ENCODE results near the gene RFT1.

The RFT1 gene

GRCh38 chr3:53157974-53158580, 27.8 kb upstream of the RFT1 start:
- peak overlapping the region; percentile 40 for H3K4me3 ChIP-seq (ENCODE audit: low read length)
- peaks cover 49% of the 10 kb centered on the region for H3K4me1 ChIP-seq (ENCODE audit: control insufficient read depth, low read length)
- H3K9me2 ChIP-seq (replicated peaks; ENCODE audit: control insufficient read depth, low read length) = no peaks in the 10 kb centered on the region
- peaks cover 28% of the 10 kb centered on the region for H3K79me2 ChIP-seq (ENCODE audit: control insufficient read depth, low read length)
- TF ChIP-seq CTCF (IDR thresholded peaks at IDR 0.05; ENCODE audit: low read depth, low read length, poor library complexity, severe bottlenecking) (no peak), EZH2phosphoT487 (IDR thresholded peaks at IDR 0.05; ENCODE audit: borderline replicate concordance, low read length) (no peak)
- H3K27me3 ChIP-seq (ENCODE audit: control insufficient read depth, low read length) = peaks cover 3% of the 10 kb centered on the region
- H3K4me2 ChIP-seq (ENCODE audit: low read length) = peak overlapping the region; percentile 93
- H3K9me3 ChIP-seq (ENCODE audit: control insufficient read depth, insufficient read depth, low read length) = no peaks in the 10 kb centered on the region
- H4K20me1 ChIP-seq (ENCODE audit: control insufficient read depth, insufficient read depth, low read depth, low read length) = peaks cover 11% of the 10 kb centered on the region; the same call in 1 of the 2 replicates
- peaks cover 14% of the 10 kb centered on the region for H3K36me3 ChIP-seq (ENCODE audit: control insufficient read depth, low read length)
- H3F3A ChIP-seq (ENCODE audit: control insufficient read depth, insufficient read depth) = peaks cover 8% of the 10 kb centered on the region; the same call in 1 of the 2 replicates
- H3K27ac ChIP-seq (ENCODE audit: low read depth, low read length) = peak overlapping the region; percentile 62

GRCh38 chr3:53156368-53156834, 26.2 kb upstream of the RFT1 start:
- Histone ChIP-seq H3K9me2 (replicated peaks; ENCODE audit: control insufficient read depth, low read length) (no peaks in the 10 kb centered on the region), H4K20me1 (ENCODE audit: control insufficient read depth, insufficient read depth, low read depth, low read length) (no peaks in the 10 kb centered on the region), H3K27me3 (ENCODE audit: control insufficient read depth, low read length) (peaks cover 3% of the 10 kb centered on the region), H3K79me2 (ENCODE audit: control insufficient read depth, low read length) (peaks cover 11% of the 10 kb centered on the region), H3K4me3 (ENCODE audit: low read length) (no peak overlapping the region), H3K27ac (ENCODE audit: low read depth, low read length) (no peak overlapping the region), H3F3A (ENCODE audit: control insufficient read depth, insufficient read depth) (peaks cover 5% of the 10 kb centered on the region; the same call in 1 of the 2 replicates), H3K4me2 (ENCODE audit: low read length) (no peak overlapping the region), H3K9me3 (ENCODE audit: control insufficient read depth, insufficient read depth, low read length) (no peaks in the 10 kb centered on the region), H3K4me1 (ENCODE audit: control insufficient read depth, low read length) (peaks cover 41% of the 10 kb centered on the region), H3K36me3 (ENCODE audit: control insufficient read depth, low read length) (peaks cover 2% of the 10 kb centered on the region; the same call in 1 of the 2 replicates)
- no peak for TF ChIP-seq CTCF (IDR thresholded peaks at IDR 0.05; ENCODE audit: low read depth, low read length, poor library complexity, severe bottlenecking)
- TF ChIP-seq EZH2phosphoT487 (IDR thresholded peaks at IDR 0.05; ENCODE audit: borderline replicate concordance, low read length) = no peak

GRCh38 chr3:53155760-53156159, 25.5 kb upstream of the RFT1 start:
- peaks cover 5% of the 10 kb centered on the region; the same call in 1 of the 2 replicates for H3F3A ChIP-seq (ENCODE audit: control insufficient read depth, insufficient read depth)
- peaks cover 41% of the 10 kb centered on the region for H3K4me1 ChIP-seq (ENCODE audit: control insufficient read depth, low read length)
- H3K27me3 ChIP-seq (ENCODE audit: control insufficient read depth, low read length) = peaks cover 3% of the 10 kb centered on the region
- no peak for TF ChIP-seq CTCF (IDR thresholded peaks at IDR 0.05; ENCODE audit: low read depth, low read length, poor library complexity, severe bottlenecking)
- TF ChIP-seq EZH2phosphoT487 (IDR thresholded peaks at IDR 0.05; ENCODE audit: borderline replicate concordance, low read length) = no peak
- no peak overlapping the region for H3K27ac ChIP-seq (ENCODE audit: low read depth, low read length)
- peaks cover 7% of the 10 kb centered on the region for H3K79me2 ChIP-seq (ENCODE audit: control insufficient read depth, low read length)
- no peaks in the 10 kb centered on the region for H3K9me2 ChIP-seq (replicated peaks; ENCODE audit: control insufficient read depth, low read length)
- H3K9me3 ChIP-seq (ENCODE audit: control insufficient read depth, insufficient read depth, low read length) = no peaks in the 10 kb centered on the region
- H4K20me1 ChIP-seq (ENCODE audit: control insufficient read depth, insufficient read depth, low read depth, low read length) = no peaks in the 10 kb centered on the region
- H3K4me3 ChIP-seq (ENCODE audit: low read length) = no peak overlapping the region
- no peak overlapping the region for H3K4me2 ChIP-seq (ENCODE audit: low read length)
- no peaks in the 10 kb centered on the region for H3K36me3 ChIP-seq (ENCODE audit: control insufficient read depth, low read length)

Data from DOHH2 (cell line).